Subcutaneous abdominal adipose tissue (tissue), 5 donors: Measurements from ENCODE around the gene PHF2.

Experiments used
- H3K27ac ChIP-seq: one replicate; pipeline ENCODE4 v1.7.0; 2013; ENCODE audit warnings: low read depth, mild to moderate bottlenecking, inconsistent platforms, low read length, moderate library complexity
- H3K27me3 ChIP-seq, 5 donors: one replicate each; pipeline ENCODE4 v1.7.0; 2013; ENCODE audit warnings: low read length in 5 of 5, inconsistent platforms in 1 of 5; ENCODE audit not compliant: control insufficient read depth in 5 of 5, insufficient read depth in 4 of 5
- H3K36me3 ChIP-seq, 5 donors: one replicate each; pipeline ENCODE4 v1.7.0; 2013; ENCODE audit warnings: low read length in 5 of 5; ENCODE audit not compliant: control insufficient read depth in 5 of 5, insufficient read depth in 5 of 5
- H3K4me1 ChIP-seq, 5 donors: one replicate each; pipeline ENCODE4 v1.7.0; 2013; ENCODE audit warnings: low read length in 5 of 5, mild to moderate bottlenecking in 3 of 5, moderate library complexity in 1 of 5; ENCODE audit not compliant: control insufficient read depth in 5 of 5, insufficient read depth in 5 of 5
- H3K4me3 ChIP-seq, 5 donors: one replicate each; pipeline ENCODE4 v1.7.0; 2013; ENCODE audit warnings: low read length in 5 of 5, low read depth in 1 of 5
- H3K9ac ChIP-seq, 5 donors: one replicate each; pipeline ENCODE4 v1.7.0; 2013; ENCODE audit warnings: low read length in 5 of 5, mild to moderate bottlenecking in 4 of 5, moderate library complexity in 3 of 5
- H3K9me3 ChIP-seq, 5 donors: one replicate each; pipeline ENCODE4 v1.7.0; 2013; ENCODE audit warnings: low read length in 5 of 5; ENCODE audit not compliant: control insufficient read depth in 5 of 5
- donor health status: healthy.
- donor health status: healthy.
- donor health status: healthy.
- donor health status: healthy.
- donor health status: healthy.

PHF2 gene

DNA sequence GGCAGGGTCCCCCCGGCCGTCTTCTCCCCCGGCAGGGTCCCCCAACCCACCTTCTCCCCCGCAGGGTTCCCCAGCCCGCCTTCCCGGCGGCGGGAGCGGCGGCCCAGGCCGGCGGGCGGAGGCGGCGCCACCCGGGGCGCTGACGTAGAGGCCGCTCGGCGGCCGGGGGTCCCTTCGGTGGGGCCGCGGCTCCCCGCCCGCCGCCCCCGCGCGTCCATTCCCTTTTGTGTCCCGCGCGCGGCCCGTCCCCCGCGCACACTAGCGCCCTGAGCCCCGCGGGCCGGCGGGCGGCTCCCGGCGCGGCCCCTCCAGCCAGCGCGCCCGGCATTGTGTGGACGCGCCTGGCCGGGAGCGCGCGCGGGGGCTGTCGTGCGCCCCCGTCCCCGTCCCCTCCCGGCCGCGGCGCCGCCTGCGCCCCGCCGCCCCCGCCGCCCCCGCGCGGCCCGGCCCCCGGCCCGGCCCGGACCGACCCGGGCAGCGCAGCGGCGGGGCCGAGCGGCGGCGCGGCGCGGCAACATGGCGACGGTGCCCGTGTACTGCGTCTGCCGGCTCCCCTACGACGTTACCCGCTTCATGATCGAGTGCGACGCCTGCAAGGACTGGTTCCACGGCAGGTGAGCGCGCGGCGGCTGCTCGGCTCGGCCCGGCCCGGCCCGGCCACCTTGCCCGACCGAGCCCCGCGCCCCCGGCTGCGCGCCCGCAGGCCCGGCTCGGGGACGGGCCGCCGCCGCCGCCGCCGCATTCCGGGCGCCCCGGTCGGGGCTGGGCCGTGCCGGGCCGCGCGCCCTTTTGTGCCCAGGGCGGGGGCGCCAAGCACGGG is at the start of gene PHF2:
Gene PHF2, plus strand, starts transcription at position 327 of the 820 bp plus-strand sequence. Its CDS starts 190 bp downstream, at position 517.
- Histone ChIP-seq H3K27ac (peak within 1 kb of the TSS; percentile 90), H3K4me3 (peak within 1 kb of the TSS; percentile 69 to 84 (median 79)), H3K9ac (peak within 1 kb of the TSS; percentile 68 to 90 (median 86)), H3K4me1 (peaks cover 2 to 56% (median 47%) of the 10 kb centered on the region in 5 donors), H3K27me3 (no peaks in the 10 kb centered on the region), H3K36me3 (no peaks in the 10 kb centered on the region), H3K9me3 (no peaks in the 10 kb centered on the region)

DNA sequence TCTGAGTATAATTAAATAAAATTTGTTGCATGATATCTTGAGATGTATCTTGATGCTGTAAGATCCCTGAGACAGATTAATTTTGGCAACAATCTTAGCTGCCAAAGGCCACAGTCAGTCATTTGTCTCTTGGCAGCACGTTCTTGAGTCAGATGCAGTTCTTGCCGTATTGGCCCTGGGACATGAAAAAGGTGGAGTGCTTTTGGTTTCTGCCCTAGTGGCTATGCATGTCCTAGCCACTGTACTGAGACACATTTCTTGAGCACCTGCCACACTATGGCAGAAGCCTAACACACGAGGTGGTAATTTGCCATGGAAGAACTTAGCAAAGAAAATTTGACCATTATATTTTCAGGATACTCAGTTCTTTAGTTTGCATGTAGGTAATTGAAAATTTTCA is 45.0 kb upstream of the PHF2 start:
- Histone ChIP-seq H3K4me3 (no peak overlapping the region), H3K9me3 (no peaks in the 10 kb centered on the region), H3K4me1 (peaks cover 0 to 3% (median 0%) of the 10 kb centered on the region in 5 donors), H3K36me3 (peaks cover 33 to 80% (median 56%) of the 10 kb centered on the region in 5 donors), H3K27me3 (no peaks in the 10 kb centered on the region), H3K9ac (no peak overlapping the region), H3K27ac (no peak overlapping the region)

DNA sequence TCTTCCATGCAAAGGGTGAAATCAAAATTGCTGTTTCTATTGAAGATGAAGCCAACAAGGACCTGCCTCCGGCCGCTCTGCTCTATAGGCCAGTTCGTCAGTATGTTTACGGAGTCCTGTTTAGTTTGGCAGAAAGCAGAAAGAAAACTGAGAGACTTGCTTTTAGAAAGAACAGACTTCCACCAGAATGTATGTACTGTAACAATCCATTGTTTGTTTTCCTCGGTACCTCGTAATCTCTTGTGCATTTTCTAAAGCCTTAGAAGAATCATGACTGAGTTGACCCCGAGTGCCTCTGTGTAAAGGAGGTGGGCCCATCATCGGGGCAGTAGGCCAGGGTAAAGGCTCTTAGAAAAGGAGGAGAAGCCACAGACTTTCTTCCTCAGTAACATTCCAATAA is 44.2 kb upstream of the PHF2 start:
- Histone ChIP-seq H3K27me3 (no peaks in the 10 kb centered on the region), H3K36me3 (peaks cover 33 to 75% (median 54%) of the 10 kb centered on the region in 5 donors), H3K27ac (no peak overlapping the region), H3K9me3 (no peaks in the 10 kb centered on the region), H3K4me1 (peaks cover 0 to 3% (median 0%) of the 10 kb centered on the region in 5 donors), H3K4me3 (no peak overlapping the region), H3K9ac (no peak overlapping the region)

DNA sequence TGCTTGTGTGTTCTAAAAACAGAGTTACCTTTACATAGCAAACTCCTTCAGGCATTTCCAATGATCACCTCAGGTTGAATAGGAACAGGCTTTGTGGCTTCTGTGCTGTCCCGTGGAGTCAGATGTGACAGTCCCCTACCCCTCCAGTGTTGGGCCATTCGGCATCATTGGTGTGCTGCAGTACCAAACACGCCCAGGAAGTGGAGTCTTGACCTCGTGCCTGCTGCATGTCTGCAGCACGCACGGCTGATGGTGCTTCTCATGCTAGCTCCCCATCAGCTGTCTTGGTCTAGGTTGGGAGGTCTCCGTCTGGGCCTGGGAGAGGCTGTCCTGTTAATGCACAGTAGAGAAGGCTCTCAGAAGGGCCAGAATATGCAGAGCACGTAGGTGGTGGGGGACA is 42.5 kb upstream of the PHF2 start:
- H3K4me3 ChIP-seq, result no peak overlapping the region
- no peak overlapping the region for H3K9ac ChIP-seq
- H3K27me3 ChIP-seq, result no peaks in the 10 kb centered on the region
- no peak overlapping the region for H3K27ac ChIP-seq
- H3K36me3 ChIP-seq, result peaks cover 24 to 69% (median 47%) of the 10 kb centered on the region in 5 donors
- H3K9me3 ChIP-seq, result no peaks in the 10 kb centered on the region
- H3K4me1 ChIP-seq, result peaks cover 0 to 3% (median 0%) of the 10 kb centered on the region in 5 donors

DNA sequence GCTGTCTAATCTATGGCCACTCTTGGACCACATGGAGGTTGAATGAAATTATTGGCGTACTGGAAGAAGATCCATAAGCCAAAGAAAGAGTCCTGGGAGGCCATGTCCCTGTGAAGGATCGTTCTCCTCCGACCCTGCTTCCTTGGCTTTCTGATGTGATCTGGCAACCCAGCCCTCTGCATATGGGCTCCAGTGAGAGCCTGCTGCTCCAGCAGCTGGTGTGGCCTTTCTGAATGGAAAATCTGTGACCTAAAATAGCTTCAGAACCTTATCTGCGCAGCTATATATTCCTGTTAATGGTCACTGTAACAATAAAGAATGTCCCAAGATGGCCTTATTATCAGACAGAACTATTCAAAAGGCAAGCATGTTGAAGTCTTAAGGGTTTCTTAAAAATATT is 40.2 kb upstream of the PHF2 start:
- Histone ChIP-seq H3K4me3 (no peak overlapping the region), H3K9ac (no peak overlapping the region), H3K9me3 (no peaks in the 10 kb centered on the region), H3K27me3 (no peaks in the 10 kb centered on the region), H3K4me1 (peaks cover 0 to 3% (median 0%) of the 10 kb centered on the region in 5 donors), H3K27ac (no peak overlapping the region), H3K36me3 (peaks cover 11 to 76% (median 53%) of the 10 kb centered on the region in 5 donors)

DNA sequence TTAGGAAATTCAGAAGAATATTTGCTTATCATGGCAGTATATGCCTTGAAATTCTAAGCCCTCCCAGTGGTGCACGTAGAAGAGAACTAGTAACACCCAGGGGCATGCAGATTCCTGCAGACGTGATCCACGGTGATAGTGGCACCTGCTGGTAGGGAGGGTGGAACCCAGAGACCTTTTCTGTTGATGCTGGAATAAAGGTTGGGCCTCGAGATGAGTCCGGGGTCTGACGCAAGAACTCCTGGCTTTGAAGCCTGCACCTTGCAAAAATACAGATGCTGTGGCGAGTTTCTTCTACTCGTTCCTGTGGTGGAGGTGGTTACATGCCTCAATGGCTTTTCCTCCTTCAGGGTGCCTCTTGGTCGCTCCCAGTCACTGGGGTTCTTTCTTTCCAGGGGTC is 39.5 kb upstream of the PHF2 start:
- Histone ChIP-seq H3K4me3 (no peak overlapping the region), H3K27me3 (no peaks in the 10 kb centered on the region), H3K4me1 (peaks cover 0 to 3% (median 0%) of the 10 kb centered on the region in 5 donors), H3K27ac (no peak overlapping the region), H3K9ac (no peak overlapping the region), H3K9me3 (no peaks in the 10 kb centered on the region), H3K36me3 (peaks cover 11 to 72% (median 49%) of the 10 kb centered on the region in 5 donors)

DNA sequence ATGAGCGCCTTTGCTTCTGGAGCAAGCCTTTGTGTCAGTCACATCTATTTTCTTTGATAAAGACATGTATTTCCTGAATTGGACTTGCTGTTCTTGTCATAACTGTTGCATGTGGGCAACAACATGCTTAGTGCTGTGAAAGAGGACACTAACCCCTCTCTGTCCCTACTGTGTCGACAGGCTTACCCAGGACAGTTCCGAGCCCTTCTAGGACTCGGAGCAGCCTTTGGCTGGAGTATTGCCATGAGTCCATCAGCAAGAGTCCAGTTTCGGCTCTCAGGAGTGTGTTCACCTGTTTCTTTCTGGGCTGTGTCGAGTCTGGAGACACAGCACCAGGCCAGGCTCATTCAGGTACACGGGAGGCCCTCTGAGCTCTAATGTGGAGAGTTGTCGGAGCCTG is 36.1 kb upstream of the PHF2 start:
- no peak overlapping the region for H3K27ac ChIP-seq
- H3K9me3 ChIP-seq, result no peaks in the 10 kb centered on the region
- peaks cover 0 to 6% (median 0%) of the 10 kb centered on the region in 5 donors for H3K4me1 ChIP-seq
- H3K9ac ChIP-seq, result no peak overlapping the region
- no peaks in the 10 kb centered on the region for H3K27me3 ChIP-seq
- H3K36me3 ChIP-seq, result peaks cover 4 to 62% (median 47%) of the 10 kb centered on the region in 5 donors
- no peak overlapping the region for H3K4me3 ChIP-seq

DNA sequence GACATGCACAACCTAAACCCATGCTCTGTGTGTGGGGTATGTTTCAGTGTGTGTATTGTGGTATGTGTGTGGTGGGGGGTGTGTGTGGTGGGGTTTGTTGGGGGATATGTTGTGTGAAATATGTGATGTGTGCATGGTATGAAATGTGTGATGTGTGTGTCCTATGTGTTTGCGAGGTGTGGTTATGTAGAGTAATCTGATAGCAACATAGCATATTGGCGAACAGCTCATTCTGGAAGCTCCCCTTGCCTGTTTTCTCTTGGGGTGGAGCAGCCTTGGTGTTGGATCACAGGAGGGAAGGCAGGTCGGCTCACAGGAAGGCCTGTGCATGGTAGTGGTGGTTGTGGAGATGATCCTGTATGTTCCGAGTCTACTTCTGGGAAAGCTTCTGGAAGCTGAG is 35.4 kb upstream of the PHF2 start:
- H3K36me3 ChIP-seq, result peaks cover 0 to 56% (median 48%) of the 10 kb centered on the region in 5 donors
- H3K4me3 ChIP-seq, result no peak overlapping the region
- H3K9me3 ChIP-seq, result no peaks in the 10 kb centered on the region
- no peak overlapping the region for H3K9ac ChIP-seq
- peaks cover 0 to 6% (median 0%) of the 10 kb centered on the region in 5 donors for H3K4me1 ChIP-seq
- H3K27me3 ChIP-seq, result no peaks in the 10 kb centered on the region
- no peak overlapping the region for H3K27ac ChIP-seq

DNA sequence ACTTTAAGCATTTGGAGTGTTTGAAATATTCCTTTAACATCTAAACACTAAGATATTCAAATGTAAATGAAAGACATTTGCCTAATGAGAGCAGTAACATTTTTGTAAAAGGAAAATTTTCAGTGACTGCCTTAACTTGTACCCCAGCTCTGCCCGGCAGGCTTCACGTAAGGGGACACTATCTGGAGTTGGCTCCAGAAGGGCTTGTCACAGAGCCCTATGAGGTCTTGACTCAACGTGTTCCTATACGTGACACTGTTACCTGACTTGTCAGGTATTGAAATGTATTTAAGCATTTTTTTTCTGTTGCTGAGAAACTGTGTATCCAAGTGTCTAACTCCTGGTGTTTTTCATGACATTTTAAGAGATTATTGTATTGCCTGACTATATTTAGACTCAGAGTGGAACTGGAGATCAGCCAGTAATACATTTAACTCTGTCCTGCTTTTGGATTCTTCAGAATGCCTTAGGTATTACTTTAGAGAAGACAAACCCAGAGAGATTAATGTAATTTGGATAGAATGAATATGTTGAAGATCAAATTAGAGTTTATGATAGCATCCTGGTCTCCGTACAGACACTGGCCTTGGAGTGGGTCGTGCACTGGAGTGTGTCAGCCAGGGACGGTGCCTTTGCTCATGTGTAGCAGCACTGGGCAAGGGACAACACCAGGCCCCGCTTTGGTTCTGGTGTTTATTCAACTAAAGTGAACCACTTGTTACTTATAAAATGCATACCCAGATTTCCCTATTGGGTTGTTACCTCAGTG is 34.6 kb upstream of the PHF2 start:
- H3K9ac ChIP-seq, result peak overlapping the region in 1 of 5 donors; percentile 7
- no peaks in the 10 kb centered on the region for H3K9me3 ChIP-seq
- H3K4me3 ChIP-seq, result no peak overlapping the region
- no peaks in the 10 kb centered on the region for H3K27me3 ChIP-seq
- H3K4me1 ChIP-seq, result peaks cover 0 to 6% (median 0%) of the 10 kb centered on the region in 5 donors
- H3K36me3 ChIP-seq, result peaks cover 0 to 59% (median 53%) of the 10 kb centered on the region in 5 donors
- no peak overlapping the region for H3K27ac ChIP-seq

DNA sequence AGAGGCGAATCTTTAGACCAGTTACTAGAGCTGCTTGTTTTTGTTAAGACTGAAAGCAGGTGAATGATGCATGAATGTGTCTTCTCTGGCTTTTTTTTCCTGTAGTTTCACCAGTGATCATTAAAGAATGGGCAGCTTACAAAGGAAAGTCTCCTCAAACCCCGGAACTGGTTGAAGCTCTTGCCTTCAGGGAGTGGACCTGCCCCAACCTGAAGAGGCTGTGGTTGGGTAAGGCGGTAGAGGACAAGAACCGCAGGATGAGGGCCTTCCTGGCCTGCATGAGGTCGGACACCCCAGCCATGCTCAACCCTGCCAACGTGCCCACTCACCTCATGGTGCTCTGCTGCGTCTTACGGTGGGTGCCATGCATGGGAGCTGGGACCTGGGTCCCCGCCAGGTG is 33.3 kb upstream of the PHF2 start:
- Histone ChIP-seq H3K9me3 (no peaks in the 10 kb centered on the region), H3K9ac (no peak overlapping the region), H3K27ac (no peak overlapping the region), H3K4me1 (peaks cover 0 to 6% (median 0%) of the 10 kb centered on the region in 5 donors), H3K27me3 (no peaks in the 10 kb centered on the region), H3K4me3 (no peak overlapping the region), H3K36me3 (peaks cover 0 to 66% (median 56%) of the 10 kb centered on the region in 5 donors)
